GM12873 (cell line): ENCODE results near the gene SEL1L.

Experiments
- CTCF ChIP-seq: IDR thresholded peaks from 2 replicates; pipeline ENCODE4 v1.5.1; 2012; ENCODE audit warnings: low read depth, mild to moderate bottlenecking, moderate library complexity, low read length, control low read depth; ENCODE audit not compliant: insufficient read depth; ENCODE audit errors: missing control alignments

SEL1L gene

GRCh38 chr14:81537193-81537592 lies 3.5 kb upstream of the SEL1L start:
- TF ChIP-seq CTCF, result no peak

- no peak for TF ChIP-seq CTCF
Measured at GRCh38 chr14:81536241-81536771, 2.7 kb upstream of the SEL1L start.

- TF ChIP-seq CTCF, result no peak
Measured at GRCh38 chr14:81535396-81536164, 1.9 kb upstream of the SEL1L start.

GRCh38 chr14:81534510-81535074 lies 939 bp upstream of the SEL1L start:
- TF ChIP-seq CTCF, result no peak

GRCh38 chr14:81533212-81533535 lies 479 bp downstream of the SEL1L start:
- TF ChIP-seq CTCF, result no peak

- TF ChIP-seq CTCF, result no peak
Measured at GRCh38 chr14:81529391-81529790, 4.3 kb downstream of the SEL1L start.

- no peak for TF ChIP-seq CTCF
Measured at GRCh38 chr14:81525129-81525528, 8.5 kb downstream of the SEL1L start.
